ENCODE measurements around the gene OTOP3. TPM values are rescaled to one million over a fixed set of nuclear protein-coding genes. Genes with fewer than 3 reads are reported as not detected.

OTOP3 gene
- total and polyA plus RNA-seq, 2 of the 4 experiments (the other 2 are of a cell fraction) = not detected

DNA sequence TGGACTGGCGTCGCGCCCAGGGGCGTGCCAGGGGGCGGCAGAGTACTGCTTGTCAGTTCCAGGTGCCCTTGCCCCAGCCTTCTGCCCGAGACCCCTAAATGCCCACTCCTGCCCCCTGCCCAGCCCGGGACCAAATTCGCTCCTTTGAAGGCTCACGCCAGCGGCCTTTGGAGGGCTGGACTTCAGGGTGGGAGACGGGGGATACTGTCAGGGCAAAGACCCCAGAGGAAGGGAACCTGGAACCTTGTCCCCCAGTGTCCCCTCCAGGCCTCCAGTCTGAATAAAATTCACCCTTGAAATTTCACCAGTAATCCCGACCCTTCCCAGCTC, 737 bp downstream of the OTOP3 start:
- ChIA-PET POLR2A (ENCODE audit: unreplicated experiment) (no interaction called here), CTCF (no interaction called here)
- 13% methylated on average over 3 of the region's 12 CpGs; no CpG with 5 or more reads in 1 of the 2 experiments for WGBS, 2 experiments (ENCODE audit: extremely low coverage in 2 of 2, insufficient read length in 1 of 2)
- Histone ChIP-seq H2AK9ac (replicated peaks; ENCODE audit: low read depth, low read length, poor library complexity) (no peak overlapping the region), H3K36me3 (ENCODE audit: control insufficient read depth, insufficient read depth, low read length) (no peaks in the 10 kb centered on the region), H4K5ac (ENCODE audit: low read depth, low read length) (no peak overlapping the region), H2AK5ac (ENCODE audit: low read depth, low read length) (no peak overlapping the region), H3K9me3 (ENCODE audit: control insufficient read depth, insufficient read depth, low read length) (no peaks in the 10 kb centered on the region), H3K27me3 (ENCODE audit: control insufficient read depth, insufficient read depth, low read length) (peaks cover 72% of the 10 kb centered on the region), H3K4me1 (ENCODE audit: control insufficient read depth, insufficient read depth, low read length) (no peaks in the 10 kb centered on the region), H3K79me1 (ENCODE audit: low read depth in 1 of 2, low read length in 2 of 2) (no peaks in the 10 kb centered on the region), H4K8ac (ENCODE audit: low read depth in 2 of 2, low read length in 2 of 2) (no peak overlapping the region), H3K14ac (replicated peaks; ENCODE audit: low read depth, low read length) (no peak overlapping the region), H3K4ac (ENCODE audit: low read depth, low read length) (no peak overlapping the region), H3K9me1 (ENCODE audit: insufficient read depth, low read length) (no peaks in the 10 kb centered on the region), H2BK15ac (ENCODE audit: low read depth, low read length) (no peak overlapping the region), H3K56ac (ENCODE audit: extremely low read depth, insufficient read depth, low read length) (no peak overlapping the region), H3K9ac (ENCODE audit: low read depth, low read length) (no peak overlapping the region), H4K20me1 (ENCODE audit: insufficient read depth, low read length) (no peaks in the 10 kb centered on the region), H2BK120ac (ENCODE audit: low read depth, low read length) (no peak overlapping the region), H3K18ac (ENCODE audit: low read depth, low read length) (no peak overlapping the region), H3K27ac (ENCODE audit: insufficient read depth, low read length) (no peak overlapping the region), H3K4me3 (ENCODE audit: insufficient read depth, low read depth, low read length) (no peak overlapping the region), H4K91ac (ENCODE audit: insufficient read depth, low read depth, low read length) (no peak overlapping the region), H3K23ac (ENCODE audit: low read depth, low read length) (no peak overlapping the region), H2BK5ac (ENCODE audit: low read depth, low read length, poor library complexity, severe bottlenecking) (no peak overlapping the region), H2AFZ (replicated peaks; ENCODE audit: low read length, poor library complexity) (no peak overlapping the region), H3K4me2 (ENCODE audit: low read depth, low read length) (no peak overlapping the region), H2BK20ac (ENCODE audit: low read depth, low read length) (no peak overlapping the region)
- no peak for ATAC-seq (ENCODE audit: low read depth)
- no peak for DNase-seq
- intact Hi-C loops (cut with micrococcal nuclease) = no loop called here
- no peak for TF ChIP-seq BHLHE40 (IDR thresholded peaks at IDR 0.05; ENCODE audit: low read depth, low read length)
- TF ChIP-seq POLR2A (IDR thresholded peaks at IDR 0.05; ENCODE audit: low read depth, low read length) = no peak
- TF ChIP-seq NFE2L2 (IDR thresholded peaks at IDR 0.05; ENCODE audit: low read depth, low read length) = no peak
- TF ChIP-seq MXI1 (IDR thresholded peaks at IDR 0.05; ENCODE audit: borderline replicate concordance, low read depth, low read length) = no peak
- no peak for TF ChIP-seq SMC3 (IDR thresholded peaks at IDR 0.05; ENCODE audit: low read depth, low read length)
- TF ChIP-seq MAZ (IDR thresholded peaks at IDR 0.05; ENCODE audit: borderline replicate concordance, low read depth, low read length) = no peak
- no peak for TF ChIP-seq RFX5 (IDR thresholded peaks at IDR 0.05; ENCODE audit: low read depth, low read length)
- TF ChIP-seq CEBPB (IDR thresholded peaks at IDR 0.05; ENCODE audit: low read depth, low read length) = no peak
- no peak for TF ChIP-seq MAFK (IDR thresholded peaks at IDR 0.05; ENCODE audit: low read depth, low read length)
- TF ChIP-seq RAD21 (IDR thresholded peaks at IDR 0.05; ENCODE audit: low read length) = no peak
- TF ChIP-seq, protein P1, sequence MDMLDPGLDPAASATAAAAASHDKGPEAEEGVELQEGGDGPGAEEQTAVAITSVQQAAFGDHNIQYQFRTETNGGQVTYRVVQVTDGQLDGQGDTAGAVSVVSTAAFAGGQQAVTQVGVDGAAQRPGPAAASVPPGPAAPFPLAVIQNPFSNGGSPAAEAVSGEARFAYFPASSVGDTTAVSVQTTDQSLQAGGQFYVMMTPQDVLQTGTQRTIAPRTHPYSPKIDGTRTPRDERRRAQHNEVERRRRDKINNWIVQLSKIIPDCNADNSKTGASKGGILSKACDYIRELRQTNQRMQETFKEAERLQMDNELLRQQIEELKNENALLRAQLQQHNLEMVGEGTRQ (IDR thresholded peaks at IDR 0.05; ENCODE audit: low read depth, low read length) = no peak
- TF ChIP-seq, protein P2, sequence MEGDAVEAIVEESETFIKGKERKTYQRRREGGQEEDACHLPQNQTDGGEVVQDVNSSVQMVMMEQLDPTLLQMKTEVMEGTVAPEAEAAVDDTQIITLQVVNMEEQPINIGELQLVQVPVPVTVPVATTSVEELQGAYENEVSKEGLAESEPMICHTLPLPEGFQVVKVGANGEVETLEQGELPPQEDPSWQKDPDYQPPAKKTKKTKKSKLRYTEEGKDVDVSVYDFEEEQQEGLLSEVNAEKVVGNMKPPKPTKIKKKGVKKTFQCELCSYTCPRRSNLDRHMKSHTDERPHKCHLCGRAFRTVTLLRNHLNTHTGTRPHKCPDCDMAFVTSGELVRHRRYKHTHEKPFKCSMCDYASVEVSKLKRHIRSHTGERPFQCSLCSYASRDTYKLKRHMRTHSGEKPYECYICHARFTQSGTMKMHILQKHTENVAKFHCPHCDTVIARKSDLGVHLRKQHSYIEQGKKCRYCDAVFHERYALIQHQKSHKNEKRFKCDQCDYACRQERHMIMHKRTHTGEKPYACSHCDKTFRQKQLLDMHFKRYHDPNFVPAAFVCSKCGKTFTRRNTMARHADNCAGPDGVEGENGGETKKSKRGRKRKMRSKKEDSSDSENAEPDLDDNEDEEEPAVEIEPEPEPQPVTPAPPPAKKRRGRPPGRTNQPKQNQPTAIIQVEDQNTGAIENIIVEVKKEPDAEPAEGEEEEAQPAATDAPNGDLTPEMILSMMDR (conservative IDR thresholded peaks at IDR 0.05; ENCODE audit: low read depth, low read length) = no peak
- no peak for TF ChIP-seq RCOR1 (IDR thresholded peaks at IDR 0.05; ENCODE audit: insufficient replicate concordance, low read length)
- no peak for TF ChIP-seq CHD1 (IDR thresholded peaks at IDR 0.05; ENCODE audit: low read depth, low read length)
- TF ChIP-seq, protein P3, sequence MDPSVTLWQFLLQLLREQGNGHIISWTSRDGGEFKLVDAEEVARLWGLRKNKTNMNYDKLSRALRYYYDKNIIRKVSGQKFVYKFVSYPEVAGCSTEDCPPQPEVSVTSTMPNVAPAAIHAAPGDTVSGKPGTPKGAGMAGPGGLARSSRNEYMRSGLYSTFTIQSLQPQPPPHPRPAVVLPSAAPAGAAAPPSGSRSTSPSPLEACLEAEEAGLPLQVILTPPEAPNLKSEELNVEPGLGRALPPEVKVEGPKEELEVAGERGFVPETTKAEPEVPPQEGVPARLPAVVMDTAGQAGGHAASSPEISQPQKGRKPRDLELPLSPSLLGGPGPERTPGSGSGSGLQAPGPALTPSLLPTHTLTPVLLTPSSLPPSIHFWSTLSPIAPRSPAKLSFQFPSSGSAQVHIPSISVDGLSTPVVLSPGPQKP (IDR thresholded peaks at IDR 0.05; ENCODE audit: borderline replicate concordance, low read depth, low read length) = no peak
- TF ChIP-seq FOS (IDR thresholded peaks at IDR 0.05; ENCODE audit: low read depth, low read length) = no peak
- in situ Hi-C loops (cut with MboI; ENCODE audit: low sequenced_read_pairs) = no loop called here
- dilution Hi-C loops (cut with HindIII; ENCODE audit: low sequenced_read_pairs, unreplicated experiment) = no loop called here
- BruUV-seq (replicated peaks) = no TSS peak
